HS-27A (cell line): ENCODE measurements around the gene GPSM1.

ENCODE experiments used
- DNase-seq: peaks from one replicate; pipeline ENCODE4 v3.0.0-alpha.2; 2012; ENCODE audit warnings: low read depth, missing footprints

The GPSM1 gene

DNA sequence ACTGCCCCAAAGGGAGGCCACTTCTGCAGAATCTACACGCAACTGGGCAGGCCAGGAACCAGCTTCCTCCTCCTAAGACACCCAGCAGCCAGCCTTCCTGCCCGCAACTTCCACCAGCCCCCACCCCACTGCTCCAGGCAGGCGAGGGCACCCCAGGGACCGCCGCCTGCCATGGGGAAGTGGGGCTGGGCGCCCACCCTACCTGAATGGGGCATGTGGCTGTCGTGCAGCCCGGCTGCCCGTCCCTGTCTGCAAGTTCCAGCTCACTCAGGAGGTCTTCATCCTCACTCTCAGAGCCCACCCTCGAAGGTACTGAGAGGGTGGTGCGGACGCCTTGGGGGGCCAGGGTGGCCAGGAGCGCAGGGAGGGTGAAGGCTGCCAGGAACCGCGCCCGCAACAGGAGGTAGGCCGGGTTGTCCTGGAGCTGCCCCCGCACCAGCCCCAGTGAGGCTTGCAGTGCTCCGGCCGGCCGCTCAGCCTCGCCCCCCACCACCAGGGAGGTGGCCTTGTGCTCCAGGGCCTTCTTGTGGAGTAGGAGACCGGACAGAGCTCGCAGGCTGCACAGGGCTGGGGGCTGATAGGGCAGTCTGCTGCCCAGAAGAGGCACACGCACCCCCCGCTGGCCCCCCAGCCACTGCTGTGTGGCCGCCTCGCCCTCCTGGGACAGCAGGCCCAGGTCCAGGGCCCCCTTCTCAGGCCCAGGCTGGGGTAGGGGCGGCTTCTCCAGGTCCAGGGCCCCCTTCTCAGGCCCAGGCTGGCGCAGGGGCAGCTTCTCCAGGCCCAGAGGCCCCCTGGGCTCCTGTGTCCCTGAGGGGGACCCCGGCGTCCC lies 50.2 kb downstream of the GPSM1 start:
- no peak for DNase-seq

GRCh38 chr9:136378170-136379002 lies 51.0 kb downstream of the GPSM1 start:
- DNase-seq, result no peak

DNA sequence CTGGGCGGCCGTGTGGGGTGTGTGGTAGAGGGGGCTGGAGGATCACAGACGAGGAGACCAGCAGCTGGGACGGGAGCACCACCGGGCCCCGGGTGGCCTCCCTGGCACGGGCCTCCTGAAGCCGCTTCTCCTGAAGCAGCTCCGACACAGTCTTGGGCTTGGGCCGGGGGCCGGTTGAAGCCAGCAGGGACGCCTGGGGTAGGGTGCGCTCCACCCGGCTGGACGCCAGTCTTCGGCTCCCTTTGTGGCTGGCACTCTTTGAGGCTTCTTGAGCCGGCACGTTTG lies 51.6 kb downstream of the GPSM1 start:
- DNase-seq, result no peak

DNA sequence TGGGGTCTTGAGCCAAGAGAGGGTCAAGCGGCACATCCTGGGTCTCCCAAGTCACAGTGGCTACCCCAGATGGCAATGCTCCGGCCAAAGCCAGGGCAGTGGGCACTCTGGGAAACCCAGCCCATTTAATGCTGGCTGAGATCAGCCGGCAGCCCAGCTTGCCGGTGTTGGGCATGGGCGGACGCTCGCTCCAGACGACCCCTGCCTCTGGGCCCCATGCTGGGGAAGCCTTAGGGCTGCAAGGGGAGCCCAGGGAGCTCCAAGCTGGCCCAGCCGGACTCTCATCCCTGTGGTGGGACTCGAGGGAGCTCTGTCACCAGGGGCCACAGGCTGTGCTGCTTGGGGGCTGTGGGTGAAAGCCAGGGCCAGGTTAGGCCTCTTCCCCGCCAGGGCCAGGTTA lies 52.1 kb downstream of the GPSM1 start:
- no peak for DNase-seq

GRCh38 chr9:136379891-136380290 lies 52.6 kb downstream of the GPSM1 start:
- DNase-seq, result no peak

- no peak for DNase-seq
These were observed 53.0 kb downstream of the GPSM1 start for GRCh38 chr9:136380381-136380780.

DNA sequence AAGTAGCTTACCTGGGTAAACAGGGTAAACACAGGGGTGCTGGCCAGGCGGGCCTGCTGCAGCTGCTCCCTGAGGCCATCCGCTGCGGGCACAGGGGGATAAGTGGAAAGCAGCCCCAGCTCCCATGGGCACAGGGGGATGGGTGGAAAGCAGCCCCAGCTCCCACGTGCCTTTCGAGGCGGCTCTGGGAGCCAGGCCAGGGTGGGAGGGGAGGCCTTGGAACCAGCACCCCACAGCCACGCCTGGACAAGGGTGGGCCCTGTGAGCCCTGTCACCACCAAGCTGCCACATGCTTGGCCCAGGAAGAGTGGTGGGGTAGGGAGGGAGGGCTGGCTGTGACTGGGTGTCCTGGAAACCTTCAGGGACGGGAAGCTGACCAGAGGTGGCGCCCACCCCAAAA lies 54.0 kb downstream of the GPSM1 start:
- DNase-seq, result no peak

DNA sequence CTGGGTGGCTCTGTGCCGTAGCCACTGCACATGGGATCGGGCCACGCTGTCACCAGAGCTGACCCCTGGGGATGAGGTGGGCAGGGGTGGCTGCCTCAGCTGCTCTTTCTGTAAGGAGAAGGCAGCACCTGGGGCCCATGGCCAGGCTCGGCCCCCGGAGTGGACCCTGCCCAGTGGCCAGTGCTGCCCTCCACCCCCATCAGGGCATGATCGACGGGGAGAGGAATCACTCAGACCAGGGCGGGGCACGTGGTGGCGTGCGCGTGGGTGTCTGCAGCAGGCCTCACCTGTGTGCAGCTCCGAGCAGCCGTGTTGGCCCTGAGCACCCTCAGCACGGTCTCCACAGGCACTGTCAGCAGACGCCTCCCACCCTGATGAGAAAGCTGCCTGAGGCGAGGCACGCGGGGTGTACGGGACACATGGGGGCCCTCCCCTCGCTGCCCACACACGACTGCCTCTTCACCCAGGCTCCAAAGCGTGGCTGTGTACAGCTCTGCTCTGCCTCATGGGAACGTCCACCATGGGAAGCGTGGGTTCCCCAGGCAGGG lies 54.7 kb downstream of the GPSM1 start:
- no peak for DNase-seq

DNA sequence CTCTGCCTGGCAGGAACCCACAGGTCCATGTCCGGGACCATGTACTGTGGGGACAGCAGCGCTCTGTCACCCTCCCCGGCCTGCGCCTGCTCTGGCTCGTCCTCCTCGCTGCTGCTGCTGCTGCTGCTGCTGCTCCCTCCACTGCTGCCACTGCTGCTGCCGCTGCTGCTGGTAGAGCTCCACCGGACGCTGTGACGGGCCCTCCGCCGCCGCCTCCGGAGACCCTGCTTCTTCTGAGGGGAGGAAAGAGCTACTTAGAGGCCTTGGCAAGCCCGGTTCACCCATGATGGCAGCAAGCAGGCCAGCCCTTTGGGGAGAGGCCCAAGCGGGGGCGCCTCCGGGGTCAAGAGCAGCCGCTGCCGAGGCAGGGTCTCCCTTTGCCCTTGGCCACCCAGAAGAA lies 56.1 kb downstream of the GPSM1 start:
- no peak for DNase-seq

- DNase-seq, result no peak
These were observed 57.7 kb downstream of the GPSM1 start for GRCh38 chr9:136385015-136385414.

DNA sequence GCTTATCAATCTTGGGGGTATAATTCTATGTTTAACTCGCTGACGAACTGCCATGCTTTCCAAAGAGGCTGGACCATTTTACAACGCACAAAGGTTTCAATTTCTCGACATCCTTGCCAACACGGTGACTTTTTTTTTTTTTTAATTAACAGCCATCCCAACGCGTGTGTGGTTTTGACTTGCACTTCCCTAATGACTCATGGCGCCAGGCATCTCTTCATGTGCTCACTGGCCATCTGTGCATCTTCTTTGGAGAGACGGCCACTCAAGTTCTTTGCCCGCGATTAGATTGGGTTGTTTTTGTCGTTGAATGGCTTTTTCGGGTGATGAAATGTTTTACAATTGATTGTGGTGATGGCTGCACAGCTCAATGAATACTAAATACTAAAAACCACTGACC lies 58.7 kb downstream of the GPSM1 start:
- DNase-seq, result no peak

GRCh38 chr9:136387217-136387616 lies 59.9 kb downstream of the GPSM1 start:
- no peak for DNase-seq

GRCh38 chr9:136389396-136389795 lies 62.1 kb downstream of the GPSM1 start:
- DNase-seq, result no peak

DNA sequence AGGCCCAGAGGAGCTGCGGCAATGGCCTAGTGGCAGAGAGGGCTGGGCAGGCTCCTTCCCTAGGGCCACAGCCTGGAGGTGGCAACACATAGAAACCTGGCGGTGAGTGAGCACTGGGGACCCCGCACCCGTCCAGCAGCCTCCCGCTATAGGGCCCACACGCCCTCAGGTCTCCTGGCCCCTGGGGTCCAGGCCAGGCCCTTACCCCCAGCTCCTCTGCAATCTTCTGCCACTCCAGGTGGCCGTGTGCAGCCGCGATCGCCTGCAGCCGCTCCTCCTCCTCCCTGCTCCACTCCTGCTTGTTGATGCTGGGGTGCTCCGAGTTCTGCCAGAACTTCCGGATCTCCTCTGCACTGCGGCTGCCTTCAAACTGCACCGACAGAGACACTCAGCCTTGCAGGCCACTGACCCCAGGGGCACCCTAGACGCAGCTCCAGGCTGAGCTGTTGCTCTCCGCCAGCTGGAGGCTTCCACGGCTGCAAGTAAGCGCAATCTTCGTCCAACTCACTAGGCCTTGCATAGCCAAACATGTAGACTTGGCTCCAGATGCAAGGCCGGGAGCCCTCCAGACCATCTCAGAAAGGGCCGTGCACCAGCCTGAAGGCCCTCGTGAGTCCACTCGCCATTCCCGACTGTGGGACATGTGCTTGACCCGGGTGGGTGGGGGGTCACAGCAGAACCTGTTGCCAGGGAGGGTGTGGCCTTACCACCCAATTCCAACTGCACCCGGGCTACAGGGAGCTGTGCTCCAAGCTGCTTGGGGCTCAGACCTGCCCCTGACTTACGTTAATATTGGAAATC lies 64.6 kb downstream of the GPSM1 start:
- no peak for DNase-seq

DNA sequence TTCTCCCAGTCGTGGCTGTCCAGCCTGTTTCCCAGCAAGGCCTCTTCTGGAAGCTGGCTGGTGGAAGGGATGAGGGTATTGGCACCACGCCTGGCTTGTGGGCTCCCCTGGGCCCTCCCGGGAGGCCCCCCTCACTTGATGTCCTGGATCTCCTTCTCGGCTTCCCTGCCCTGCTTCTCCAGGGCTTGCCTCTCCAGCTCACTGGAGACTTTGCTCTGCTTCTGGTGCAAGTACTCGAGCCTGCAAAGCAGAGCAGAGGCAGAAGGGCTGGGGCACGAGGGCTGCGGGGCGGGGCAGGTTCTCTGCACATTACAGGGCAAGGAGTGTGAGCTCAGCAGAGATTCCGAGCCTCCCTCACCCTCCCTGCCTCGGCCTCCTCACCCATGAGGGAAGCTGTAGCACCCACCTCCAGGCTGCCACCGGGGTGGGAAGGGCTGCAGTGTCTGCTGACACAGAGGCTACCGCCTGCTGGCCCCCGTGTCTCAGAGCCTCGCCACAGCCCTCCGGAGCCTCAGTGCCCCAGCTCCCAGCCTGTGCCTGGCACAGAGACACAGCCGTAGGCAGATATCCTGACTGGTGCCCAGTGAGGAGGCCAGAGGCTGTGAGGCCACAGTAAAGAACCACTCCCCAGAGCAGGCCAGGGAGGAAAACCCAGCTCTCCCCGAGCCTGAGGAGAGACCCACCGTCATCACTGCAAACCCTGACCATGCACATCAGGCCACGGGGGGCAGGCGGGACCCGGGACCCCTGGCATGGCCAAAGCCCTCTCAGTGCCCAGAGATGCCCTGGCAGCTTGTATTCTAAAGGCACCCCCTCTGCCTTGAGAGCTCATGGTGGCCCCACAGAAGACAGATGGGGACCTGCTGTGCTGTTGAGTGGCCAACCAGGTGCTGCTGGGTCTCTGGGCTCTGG lies 65.5 kb downstream of the GPSM1 start:
- no peak for DNase-seq

- no peak for DNase-seq
These were observed 66.2 kb downstream of the GPSM1 start for GRCh38 chr9:136393531-136393930.

DNA sequence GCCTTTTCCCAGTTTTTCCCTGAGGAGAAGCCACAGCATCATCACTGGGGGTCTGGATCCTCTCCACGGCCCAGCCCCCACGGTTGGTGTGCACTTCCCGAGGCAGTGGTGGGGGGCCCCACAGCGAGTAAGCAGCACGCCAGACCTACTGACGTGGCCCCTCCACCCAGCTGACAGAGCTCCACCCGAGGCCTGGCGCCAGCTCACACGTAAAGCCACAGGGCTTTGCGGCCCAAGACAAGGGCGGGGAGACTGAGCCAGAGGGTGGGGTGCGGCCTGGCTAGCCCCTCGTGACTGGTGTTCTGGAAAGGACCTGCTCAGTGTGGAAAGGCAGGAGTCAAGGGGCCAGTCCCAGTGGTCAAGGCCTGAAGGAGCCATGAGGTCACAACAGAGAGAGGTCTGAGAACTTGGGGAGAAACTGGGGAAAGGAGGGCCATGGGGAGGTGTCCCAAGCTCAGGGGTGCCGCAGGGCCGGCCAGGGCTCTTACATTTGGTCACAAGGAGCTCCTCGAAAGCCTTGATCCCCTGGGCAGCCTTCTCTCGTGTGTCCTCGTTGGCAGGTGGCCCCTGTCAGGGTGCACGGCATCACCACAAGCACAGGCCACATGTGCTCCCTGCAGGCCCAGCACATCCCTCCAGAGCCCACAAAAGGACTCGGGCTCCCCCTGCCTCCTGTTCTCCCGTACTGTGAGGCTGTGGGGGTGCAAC lies 67.1 kb downstream of the GPSM1 start:
- DNase-seq, result no peak

DNA sequence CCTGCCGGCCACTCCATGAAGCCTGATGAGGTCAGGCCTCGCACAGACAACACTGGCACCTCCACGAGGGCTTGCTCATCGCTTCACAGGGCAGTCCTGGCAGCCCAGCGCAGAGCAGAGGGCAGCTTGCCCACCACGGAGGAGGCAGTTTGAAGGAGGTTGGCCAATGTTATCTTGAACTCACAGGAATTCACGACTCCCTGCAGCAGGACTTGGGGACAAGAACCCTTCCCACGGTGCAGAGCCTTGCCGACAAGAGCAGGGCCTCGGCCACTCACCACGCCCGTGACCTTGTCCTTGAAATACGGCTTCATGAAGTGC lies 67.6 kb downstream of the GPSM1 start:
- DNase-seq, result no peak

DNA sequence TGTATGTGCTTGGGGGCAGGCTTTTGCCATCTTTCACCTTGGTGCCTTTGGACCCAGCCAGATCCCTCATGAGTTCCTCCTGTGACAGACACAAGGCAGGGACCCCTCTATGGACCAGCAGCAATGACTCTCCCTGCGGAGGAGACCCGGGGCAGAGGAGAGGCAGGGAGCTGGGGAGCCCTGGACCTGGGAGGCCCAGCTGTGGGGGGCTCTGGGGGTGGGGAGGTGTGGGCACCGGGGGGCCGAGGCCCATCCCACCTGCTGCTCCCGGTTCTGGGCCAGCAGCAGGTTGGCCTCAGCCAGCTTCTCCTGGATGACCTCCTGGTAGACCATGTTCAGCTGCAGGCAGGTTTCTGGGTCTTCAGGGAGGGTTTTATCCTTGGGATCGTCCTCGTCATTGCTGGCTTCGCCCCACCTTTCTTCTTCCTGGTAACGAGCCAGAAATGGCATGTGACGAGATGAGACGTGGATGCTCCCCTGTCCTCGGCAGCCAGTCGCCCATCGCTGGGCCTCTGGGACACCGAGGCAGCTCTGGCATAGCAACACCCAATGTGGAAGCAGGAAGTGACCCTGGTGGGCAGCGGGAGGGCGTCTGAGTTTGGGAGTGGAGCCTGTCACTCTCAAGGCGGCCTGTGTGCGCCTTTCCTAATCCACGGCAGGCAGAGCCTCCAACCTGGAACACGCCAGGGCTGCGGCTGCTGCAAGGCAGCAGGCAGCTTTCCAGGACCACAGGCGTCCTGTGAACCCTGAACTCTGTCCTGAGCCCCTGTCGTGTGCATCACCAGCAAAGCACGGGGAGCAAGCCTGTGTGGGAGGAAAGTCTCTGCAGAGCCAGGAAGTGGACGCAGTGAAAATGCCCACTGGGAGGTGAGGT lies 68.2 kb downstream of the GPSM1 start:
- DNase-seq, result no peak

DNA sequence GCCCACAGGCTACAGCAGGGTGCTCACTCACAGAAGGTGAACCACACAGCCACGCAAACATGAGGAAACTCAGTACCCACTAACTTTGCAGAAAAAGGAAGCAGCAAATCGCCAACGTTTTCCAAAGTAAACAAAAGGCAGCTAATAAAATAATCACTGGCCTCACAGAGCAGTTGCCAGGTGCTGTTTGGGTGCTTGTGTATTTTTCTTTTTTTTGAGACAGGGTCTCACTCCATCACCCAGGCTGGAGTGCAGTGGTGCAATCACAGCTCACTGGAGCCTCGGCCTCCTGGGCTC lies 68.8 kb downstream of the GPSM1 start:
- DNase-seq, result no peak
